Keratinocyte (primary cell): Measurements from ENCODE around the gene RDX. TPM values are rescaled to one million over a fixed set of nuclear protein-coding genes. Genes with fewer than 3 reads are reported as not detected.
A peak's percentile ranks its signal among the peaks of the same experiment; 100 is the strongest.

Experiments used
- DNase-seq: peaks from one replicate; pipeline ENCODE4 v3.0.0-alpha.2; 2011; ENCODE audit warnings: low read depth, missing footprints, low spot score
- FAIRE-seq: peaks from 2 replicates; lab custom pipeline; 2011; peaks lifted over from hg19 to GRCh38; lab: Jason Lieb, UNC
- H2AFZ ChIP-seq: 2 replicates; pipeline ENCODE4 v1.6.0; 2012; ENCODE audit warnings: low read length, control low read depth, inconsistent platforms; ENCODE audit not compliant: control insufficient read depth
- H3K27ac ChIP-seq: 2 replicates; pipeline ENCODE4 v1.5.1; 2011; ENCODE audit warnings: low read length; ENCODE audit not compliant: control insufficient read depth, insufficient read depth
- H3K27me3 ChIP-seq: 3 replicates; pipeline ENCODE4 v1.6.0; 2011; ENCODE audit warnings: low read length; ENCODE audit not compliant: control insufficient read depth, insufficient read depth; ENCODE audit errors: extremely low read depth
- H3K36me3 ChIP-seq, 2 experiments: 2 replicates in 1 of 2; 3 replicates in 1 of 2; pipeline ENCODE4 v1.5.1; 2011; ENCODE audit warnings: low read length in 2 of 2, mild to moderate bottlenecking in 1 of 2; ENCODE audit not compliant: control insufficient read depth in 2 of 2, insufficient read depth in 2 of 2; ENCODE audit errors: extremely low read depth in 1 of 2
- H3K4me1 ChIP-seq: 3 replicates; pipeline ENCODE4 v1.5.1; 2011; ENCODE audit warnings: low read length; ENCODE audit not compliant: control insufficient read depth, insufficient read depth; ENCODE audit errors: extremely low read depth
- H3K4me2 ChIP-seq: 3 replicates; pipeline ENCODE4 v1.6.0; 2011; ENCODE audit warnings: low read depth, low read length; ENCODE audit not compliant: control insufficient read depth, insufficient read depth; ENCODE audit errors: extremely low read depth
- H3K4me3 ChIP-seq, 3 experiments: fragments of 200-600 bp in 1 of 3; sonication (generic) in 1 of 3; 2 replicates in 2 of 3; 3 replicates in 1 of 3; pipeline ENCODE4 v1.5.1; 2011 to 2016; ENCODE audit warnings: low read length in 3 of 3, mild to moderate bottlenecking in 3 of 3, control low read depth in 2 of 3, inconsistent platforms in 1 of 3, low read depth in 1 of 3, mixed read lengths in 1 of 3, mixed run types in 1 of 3, moderate library complexity in 1 of 3; ENCODE audit not compliant: control insufficient read depth in 2 of 3, insufficient read depth in 2 of 3; ENCODE audit errors: extremely low read depth in 1 of 3
- H3K79me2 ChIP-seq: 2 replicates; pipeline ENCODE4 v1.6.0; 2012; ENCODE audit warnings: low read length; ENCODE audit not compliant: control insufficient read depth, insufficient read depth
- H3K9ac ChIP-seq: 3 replicates; pipeline ENCODE4 v1.6.0; 2011; ENCODE audit warnings: low read length; ENCODE audit not compliant: control insufficient read depth, insufficient read depth; ENCODE audit errors: extremely low read depth
- H3K9me1 ChIP-seq: 3 replicates; pipeline ENCODE4 v1.6.0; 2011; ENCODE audit warnings: low read length; ENCODE audit not compliant: control insufficient read depth, insufficient read depth; ENCODE audit errors: extremely low read depth
- H3K9me3 ChIP-seq: 2 replicates; pipeline ENCODE4 v1.5.1; 2012; ENCODE audit warnings: low read depth, low read length; ENCODE audit not compliant: control insufficient read depth
- H4K20me1 ChIP-seq: 3 replicates; pipeline ENCODE4 v1.6.0; 2011; ENCODE audit warnings: low read length; ENCODE audit not compliant: control insufficient read depth, insufficient read depth; ENCODE audit errors: extremely low read depth
- CTCF ChIP-seq, 3 experiments: IDR thresholded peaks in 1 of 3; conservative IDR thresholded peaks in 1 of 3; optimal IDR thresholded peaks in 1 of 3; 2 replicates in 2 of 3; 3 replicates in 1 of 3; pipeline versions ENCODE3 to v1.5.1; 2011; ENCODE audit warnings: low read length in 3 of 3, mild to moderate bottlenecking in 3 of 3, moderate library complexity in 2 of 3, control low read depth in 1 of 3, inconsistent platforms in 1 of 3; ENCODE audit not compliant: insufficient read depth in 2 of 3; ENCODE audit errors: extremely low read depth in 1 of 3
- EZH2 ChIP-seq: IDR thresholded peaks from one replicate; pipeline ENCODE4 v1.6.1; 2012; ENCODE audit warnings: inconsistent platforms, mild to moderate bottlenecking, low read length, moderate library complexity
- dilution Hi-C: fragments of 300-500 bp; cut with MboI; formaldehyde crosslinking; loops from one replicate; pipeline ENCODE4 v1.7.0; 2020; ENCODE audit warnings: low sequenced_read_pairs; ENCODE audit not compliant: extremely low pct_ligation_motif_present
- polyA plus RNA-seq, 5 experiments: library from polyadenylated mRNA; depleted of rRNA in 3 of 5; stranded (reverse) in 3 of 5; stranded (forward) in 1 of 5; unstranded in 1 of 5; fragments of >200 nt; gene quantifications; 1 replicate in 1 of 5; 2 replicates in 3 of 5; 3 replicates in 1 of 5; pipeline versions ENCODE4 v1.2.1 to v1.2.3, GENCODE V29; 2011 to 2012; ENCODE audit warnings: missing spikeins in 2 of 5, low read depth in 1 of 5, low replicate concordance in 1 of 5

Gene RDX
- polyA plus RNA-seq, 1 donor (not counting 4 experiments of a cell fraction or from before 2014, with no cell fraction given), result 85.4 TPM

DNA sequence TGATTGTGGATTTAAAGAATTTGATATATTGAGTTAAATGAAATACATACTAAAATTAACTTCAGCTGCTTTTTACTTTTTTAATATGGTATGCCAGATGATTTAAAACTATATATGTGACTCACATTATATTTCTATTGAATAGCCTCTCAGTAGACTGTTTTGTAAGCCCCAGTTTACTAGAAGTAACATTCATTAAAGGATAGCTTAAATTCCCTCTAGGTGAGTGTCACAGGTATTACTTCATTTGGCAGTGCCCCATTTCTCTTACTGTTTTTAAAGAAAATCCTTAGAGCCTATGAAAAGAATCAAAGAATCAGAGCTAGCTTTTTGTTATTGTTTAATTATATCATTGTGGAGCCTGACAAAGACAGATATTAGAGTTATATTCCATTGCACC is 154.6 kb downstream of the RDX start:
- no peak overlapping the region for H3K4me3 ChIP-seq
- TF ChIP-seq CTCF (optimal IDR thresholded peaks at IDR 0.05 in 1 of 3, IDR thresholded peaks at IDR 0.05 in 1 of 3, conservative IDR thresholded peaks at IDR 0.05 in 1 of 3; ENCODE audit: extremely low read depth in 1 of 3, insufficient read depth in 2 of 3, low read length in 3 of 3) (no peak), EZH2 (no peak)
- H3K9me1 ChIP-seq, result no peaks in the 10 kb centered on the region
- H2AFZ ChIP-seq, result no peak overlapping the region
- no peaks in the 10 kb centered on the region for H3K9me3 ChIP-seq
- FAIRE-seq (no peak), DNase-seq (no peak)
- dilution Hi-C loops, result no loop called here
- H3K9ac ChIP-seq, result no peak overlapping the region
- H3K4me2 ChIP-seq, result no peak overlapping the region
- H4K20me1 ChIP-seq, result no peaks in the 10 kb centered on the region
- no peaks in the 10 kb centered on the region for H3K27me3 ChIP-seq
- H3K27ac ChIP-seq, result no peak overlapping the region
- no peaks in the 10 kb centered on the region for H3K4me1 ChIP-seq
- H3K79me2 ChIP-seq, result peaks cover 24% of the 10 kb centered on the region
- H3K36me3 ChIP-seq, result peaks cover 0 to 5% of the 10 kb centered on the region in 2 experiments

GRCh38 chr11:110134110-110134509 is 162.3 kb downstream of the RDX start:
- Histone ChIP-seq H3K27me3 (no peaks in the 10 kb centered on the region), H3K9ac (no peak overlapping the region), H3K4me3 (no peak overlapping the region), H3K9me3 (no peaks in the 10 kb centered on the region), H3K9me1 (no peaks in the 10 kb centered on the region), H3K27ac (no peak overlapping the region), H3K79me2 (peaks cover 24% of the 10 kb centered on the region), H4K20me1 (no peaks in the 10 kb centered on the region), H3K4me2 (no peak overlapping the region), H3K4me1 (peaks cover 22% of the 10 kb centered on the region), H3K36me3 (peaks cover 0 to 7% of the 10 kb centered on the region in 2 experiments), H2AFZ (no peak overlapping the region)
- TF ChIP-seq EZH2, result no peak
- no peak for TF ChIP-seq CTCF (optimal IDR thresholded peaks at IDR 0.05 in 1 of 3, IDR thresholded peaks at IDR 0.05 in 1 of 3, conservative IDR thresholded peaks at IDR 0.05 in 1 of 3; ENCODE audit: extremely low read depth in 1 of 3, insufficient read depth in 2 of 3, low read length in 3 of 3)
- DNase-seq (no peak), FAIRE-seq (peak; percentile 69)
- dilution Hi-C loops, result no loop called here
